Measurements from ENCODE around the gene TTC7B. TPM values are rescaled to one million over a fixed set of nuclear protein-coding genes. Genes with fewer than 3 reads are reported as not detected.

The TTC7B gene
- total and polyA plus RNA-seq, 2 of the 13 experiments (the other 11 are each of a cell fraction or from before 2014, with no cell fraction given): 1.3 to 3.2 TPM

- no peak for FAIRE-seq
- 37% methylated on average over 6 of the region's 6 CpGs for WGBS (ENCODE audit: low lambda C conversion rate)
- Histone ChIP-seq H3K27ac (ENCODE audit: extremely low read length, insufficient read depth, low read length) (no peak overlapping the region), H3K27me3 (ENCODE audit: control insufficient read depth in 1 of 2, insufficient read depth in 2 of 2, low read length in 2 of 2) (no peaks in the 10 kb centered on the region), H4K20me1 (ENCODE audit: insufficient read depth, low read length) (no peaks in the 10 kb centered on the region), H3K4me3 (replicated peaks in 1 of 3; ENCODE audit: insufficient read depth in 1 of 3, low read depth in 2 of 3, low read length in 3 of 3) (no peak overlapping the region), H3K4me1 (ENCODE audit: insufficient read depth, low read length) (no peaks in the 10 kb centered on the region), H3K4me2 (ENCODE audit: low read depth, low read length) (no peak overlapping the region), H3K9me3 (ENCODE audit: low read length) (no peaks in the 10 kb centered on the region), H2AFZ (ENCODE audit: low read length) (no peak overlapping the region), H3K36me3 (replicated peaks in 1 of 2; ENCODE audit: control insufficient read depth in 1 of 2, insufficient read depth in 2 of 2, low read length in 2 of 2) (no peaks in the 10 kb centered on the region), H3K9ac (ENCODE audit: insufficient read depth, low read depth, low read length) (no peak overlapping the region), H3K79me2 (ENCODE audit: insufficient read depth, low read length) (no peaks in the 10 kb centered on the region)
- no TSS peak for BruUV-seq (replicated peaks)
- in situ Hi-C loops (cut with HindIII; ENCODE audit: extremely low pct_ligation_motif_present, low pct_unique_long_range_greater_than_20kb) (no loop called here), intact Hi-C loops (cut with micrococcal nuclease; ENCODE audit: unreplicated experiment) (no loop called here)
- ChIA-PET CTCF (ENCODE audit: low intra/inter-chr PET ratio, low total read pairs) (no interaction called here), POLR2A (no interaction called here)
- TF ChIP-seq HMGA1 (CRISPR knock-in tag; conservative IDR thresholded peaks at IDR 0.05) (no peak), ATAD3A (CRISPR knock-in tag; IDR thresholded peaks at IDR 0.05) (no peak), ZBTB42 (CRISPR knock-in tag; IDR thresholded peaks at IDR 0.05) (no peak), LCORL (IDR thresholded peaks at IDR 0.05) (no peak), LCORL (CRISPR knock-in tag; IDR thresholded peaks at IDR 0.05) (no peak), SP2 (CRISPR knock-in tag; IDR thresholded peaks at IDR 0.05) (no peak), IRF1 (CRISPR knock-in tag; IDR thresholded peaks at IDR 0.05; ENCODE audit: low read depth) (no peak), ZNF75D (CRISPR knock-in tag; IDR thresholded peaks at IDR 0.05; ENCODE audit: borderline replicate concordance) (no peak), ZNF432 (CRISPR knock-in tag; IDR thresholded peaks at IDR 0.05; ENCODE audit: borderline replicate concordance) (no peak)
- DNase-seq (ENCODE audit: low spot score): no peak
- no peak for ATAC-seq
Observed at GRCh38 chr14:90562652-90563051, 253.6 kb downstream of the TTC7B start.

- intact Hi-C loops (cut with micrococcal nuclease; ENCODE audit: unreplicated experiment) (no loop called here), in situ Hi-C loops (cut with HindIII; ENCODE audit: extremely low pct_ligation_motif_present, low pct_unique_long_range_greater_than_20kb) (no loop called here)
- BruUV-seq (replicated peaks): no TSS peak
- Histone ChIP-seq H3K4me1 (ENCODE audit: insufficient read depth, low read length) (peaks cover 5% of the 10 kb centered on the region), H3K27me3 (ENCODE audit: control insufficient read depth in 1 of 2, insufficient read depth in 2 of 2, low read length in 2 of 2) (no peaks in the 10 kb centered on the region), H3K27ac (ENCODE audit: extremely low read length, insufficient read depth, low read length) (no peak overlapping the region), H2AFZ (ENCODE audit: low read length) (no peak overlapping the region), H3K79me2 (ENCODE audit: insufficient read depth, low read length) (no peaks in the 10 kb centered on the region), H3K9me3 (ENCODE audit: low read length) (no peaks in the 10 kb centered on the region), H3K9ac (ENCODE audit: insufficient read depth, low read depth, low read length) (no peak overlapping the region), H3K36me3 (replicated peaks in 1 of 2; ENCODE audit: control insufficient read depth in 1 of 2, insufficient read depth in 2 of 2, low read length in 2 of 2) (no peaks in the 10 kb centered on the region), H4K20me1 (ENCODE audit: insufficient read depth, low read length) (no peaks in the 10 kb centered on the region), H3K4me2 (ENCODE audit: low read depth, low read length) (no peak overlapping the region), H3K4me3 (replicated peaks in 1 of 3; ENCODE audit: insufficient read depth in 1 of 3, low read depth in 2 of 3, low read length in 3 of 3) (no peak overlapping the region)
- DNase-seq (ENCODE audit: low spot score): no peak
- ATAC-seq: no peak
- ChIA-PET POLR2A (no interaction called here), CTCF (ENCODE audit: low intra/inter-chr PET ratio, low total read pairs) (no interaction called here)
- FAIRE-seq: no peak
- 19% methylated on average over 7 of the region's 7 CpGs for WGBS (ENCODE audit: low lambda C conversion rate)
- no peak for TF ChIP-seq ZNF891 (CRISPR knock-in tag; IDR thresholded peaks at IDR 0.05)
- TF ChIP-seq PCBP2 (optimal IDR thresholded peaks at IDR 0.05; ENCODE audit: low read depth, low read length, poor library complexity, severe bottlenecking): no peak
- no peak for TF ChIP-seq ZNF841 (CRISPR knock-in tag; IDR thresholded peaks at IDR 0.05; ENCODE audit: borderline replicate concordance)
- TF ChIP-seq RELA (CRISPR knock-in tag; IDR thresholded peaks at IDR 0.05): no peak
- no peak for TF ChIP-seq ZFP82 (CRISPR knock-in tag; IDR thresholded peaks at IDR 0.05; ENCODE audit: borderline replicate concordance)
- TF ChIP-seq MXD1 (CRISPR knock-in tag; IDR thresholded peaks at IDR 0.05): no peak
- no peak for TF ChIP-seq SP5 (CRISPR knock-in tag; IDR thresholded peaks at IDR 0.05; ENCODE audit: borderline replicate concordance, low read depth)
- no peak for TF ChIP-seq KLF9 (CRISPR knock-in tag; IDR thresholded peaks at IDR 0.05; ENCODE audit: low read depth)
- TF ChIP-seq FOXM1 (CRISPR knock-in tag; IDR thresholded peaks at IDR 0.05): no peak
- TF ChIP-seq TCF7 (IDR thresholded peaks at IDR 0.05; ENCODE audit: low read depth): no peak
- no peak for TF ChIP-seq ZNF577 (CRISPR knock-in tag; IDR thresholded peaks at IDR 0.05; ENCODE audit: borderline replicate concordance, low read depth)
Observed at GRCh38 chr14:90561920-90562319, 254.3 kb downstream of the TTC7B start.
